HepG2 (cell line): Measurements from ENCODE around the gene CTNND2. TPM values are rescaled to one million over a fixed set of nuclear protein-coding genes. Genes with fewer than 3 reads are reported as not detected.

ENCODE experiments used
- ATAC-seq: fragments of 200-7000 bp; cut with Tn5 transposase; 3 replicates; pipeline ENCODE4 v1.9.1; 2020; ENCODE audit warnings: mild to moderate bottlenecking, moderate library complexity
- BruUV-seq: library from RNA; stranded (reverse); fragments of 400-500 nt; replicated peaks from 2 replicates; lab custom pipeline; 2021; lab: Mats Ljungman, UMichigan
- CTCF ChIA-PET: fragments of 300-600 bp; formaldehyde crosslinking; extraction: SDS; loops from one replicate; lab custom pipeline; 2021; ENCODE audit warnings: low total read pairs, inconsistent platforms, low intra/inter-chr PET ratio; lab: Yijun Ruan, JAX
- POLR2A ChIA-PET: fragments of 350-600 bp; sonication (Branson Sonifier 250); formaldehyde crosslinking; loops from one replicate; lab custom pipeline; 2020; ENCODE audit warnings: antibody characterized with exemption, inconsistent platforms; lab: Yijun Ruan, JAX
- DNase-seq: peaks from one replicate; pipeline ENCODE4 v3.0.0-alpha.2; 2015; ENCODE audit warnings: low spot score
- FAIRE-seq: peaks from 3 replicates; lab custom pipeline; 2011; peaks lifted over from hg19 to GRCh38; lab: Jason Lieb, UNC
- H2AFZ ChIP-seq: one replicate; pipeline ENCODE4 v1.6.1; 2011; ENCODE audit warnings: low read length, inconsistent platforms
- H3K27ac ChIP-seq: fragments of 300-600 bp; 3 replicates; pipeline ENCODE4 v1.8.0; 2011; ENCODE audit warnings: mixed run types, mild to moderate bottlenecking, mixed read lengths, low read length, inconsistent platforms; ENCODE audit not compliant: insufficient read depth; ENCODE audit errors: extremely low read length
- H3K27me3 ChIP-seq, 2 experiments: fragments of 200-600 bp in 1 of 2; 2 replicates in 1 of 2; 3 replicates in 1 of 2; pipeline versions ENCODE4 v1.6.0 to v1.8.0; 2011; ENCODE audit warnings: low read length in 2 of 2, mild to moderate bottlenecking in 2 of 2, moderate library complexity in 2 of 2, inconsistent platforms in 1 of 2; ENCODE audit not compliant: insufficient read depth in 2 of 2, control insufficient read depth in 1 of 2
- H3K36me3 ChIP-seq, 2 experiments: fragments of 200-600 bp in 1 of 2; replicated peaks in 1 of 2; 2 replicates in 1 of 2; 3 replicates in 1 of 2; pipeline versions ENCODE4 v1.5.1 to v1.8.0; 2011; ENCODE audit warnings: low read length in 2 of 2, inconsistent platforms in 1 of 2; ENCODE audit not compliant: insufficient read depth in 2 of 2, control insufficient read depth in 1 of 2
- H3K4me1 ChIP-seq: 2 replicates; pipeline ENCODE4 v1.5.1; 2012; ENCODE audit warnings: low read length, inconsistent platforms; ENCODE audit not compliant: insufficient read depth
- H3K4me2 ChIP-seq: 2 replicates; pipeline ENCODE4 v1.6.0; 2011; ENCODE audit warnings: low read depth, low read length, inconsistent platforms
- H3K4me3 ChIP-seq, 3 experiments: fragments of 200-600 bp in 1 of 3; sonication (generic), shearing (Covaris generic) in 1 of 3; replicated peaks in 1 of 3; 2 replicates each; pipeline ENCODE4 v1.5.1; 2011 to 2016; ENCODE audit warnings: low read length in 3 of 3, inconsistent platforms in 2 of 3, low read depth in 2 of 3, mild to moderate bottlenecking in 2 of 3, control low read depth in 1 of 3, mixed read lengths in 1 of 3; ENCODE audit not compliant: insufficient read depth in 1 of 3
- H3K79me2 ChIP-seq: one replicate; pipeline ENCODE4 v1.6.1; 2011; ENCODE audit warnings: low read length, inconsistent platforms; ENCODE audit not compliant: insufficient read depth
- H3K9ac ChIP-seq: 2 replicates; pipeline ENCODE4 v1.6.0; 2011; ENCODE audit warnings: mild to moderate bottlenecking, low read depth, low read length, inconsistent platforms; ENCODE audit not compliant: insufficient read depth
- H3K9me3 ChIP-seq: 2 replicates; pipeline ENCODE4 v1.5.1; 2012; ENCODE audit warnings: mild to moderate bottlenecking, low read length
- H4K20me1 ChIP-seq: 2 replicates; pipeline ENCODE4 v1.6.0; 2011; ENCODE audit warnings: inconsistent platforms, mild to moderate bottlenecking, low read length, moderate library complexity; ENCODE audit not compliant: insufficient read depth
- FOXO1 ChIP-seq: sonication (generic); formaldehyde crosslinking; IDR thresholded peaks from 2 replicates; pipeline ENCODE4 v1.4.0; 2020; ENCODE audit warnings: missing genetic modification reagents
- GFI1 ChIP-seq: sonication (generic); formaldehyde crosslinking; IDR thresholded peaks from 2 replicates; pipeline ENCODE4 v1.5.0; 2020; ENCODE audit warnings: missing genetic modification reagents, mild to moderate bottlenecking, borderline replicate concordance
- GRHL1 ChIP-seq: sonication (generic); formaldehyde crosslinking; conservative IDR thresholded peaks from 2 replicates; pipeline ENCODE4 v1.8.0; 2022; ENCODE audit warnings: missing genetic modification reagents
- HOMEZ ChIP-seq: IDR thresholded peaks from 2 replicates; pipeline ENCODE4 v1.6.1; 2016; ENCODE audit warnings: low read depth
- SCMH1 ChIP-seq: sonication (generic); formaldehyde crosslinking; IDR thresholded peaks from 2 replicates; pipeline ENCODE4 v1.9.0; 2021; ENCODE audit warnings: missing genetic modification reagents, mild to moderate bottlenecking, borderline replicate concordance
- SOX13 ChIP-seq, 3 experiments: fragments of 450-650 bp in 1 of 3; sonication (generic) in 1 of 3; formaldehyde crosslinking in 1 of 3; IDR thresholded peaks in 2 of 3; conservative IDR thresholded peaks in 1 of 3; 2 replicates each; pipeline versions ENCODE4 v1.5.0 to v1.6.1; 2016 to 2020; ENCODE audit warnings: antibody characterized with exemption in 1 of 3, mild to moderate bottlenecking in 1 of 3, missing compliant biosample characterization in 1 of 3, missing genetic modification reagents in 1 of 3, moderate library complexity in 1 of 3
- ZNF564 ChIP-seq: sonication (generic); formaldehyde crosslinking; IDR thresholded peaks from 2 replicates; pipeline ENCODE4 v1.8.1; 2023; ENCODE audit warnings: mild to moderate bottlenecking, missing genetic modification reagents
- ZSCAN30 ChIP-seq: sonication (generic); formaldehyde crosslinking; IDR thresholded peaks from 2 replicates; pipeline ENCODE4 v1.5.0; 2020; ENCODE audit warnings: mild to moderate bottlenecking, missing genetic modification reagents
- WGBS: methylation state at CpG from one replicate; pipeline ENCODE4 v1.1.6; 2017; ENCODE audit warnings: low lambda C conversion rate; 5-methylcytosine and 5-hydroxymethylcytosine counted together
- in situ Hi-C: cut with HindIII; loops from 2 replicates; pipeline ENCODE4 v1.10.0; 2017; ENCODE audit warnings: low pct_unique_long_range_greater_than_20kb; ENCODE audit not compliant: extremely low pct_ligation_motif_present
- intact Hi-C: fragments of 100-400 bp; cut with micrococcal nuclease; formaldehyde crosslinking; loops from one replicate; pipeline ENCODE4 v1.10.0; 2022; ENCODE audit not compliant: unreplicated experiment
- polyA plus RNA-seq, 8 experiments: library from polyadenylated mRNA; depleted of rRNA in 3 of 8; stranded (reverse) in 7 of 8; unstranded in 1 of 8; fragments of >200 nt; fragmentation: Illumina TruSeq in 4 of 8; extraction: Trizol in 4 of 8; gene quantifications; 2 replicates each; pipeline versions ENCODE4 v1.2.1 to v1.2.3, GENCODE V29; 2011 to 2016; ENCODE audit warnings: low read depth in 4 of 8, missing spikeins in 1 of 8, mixed read lengths in 1 of 8; ENCODE audit not compliant: insufficient read depth in 1 of 8
- total RNA-seq, 5 experiments: library from RNA; depleted of rRNA; stranded (reverse); fragments of >200 nt; fragmentation: Illumina TruSeq; extraction: Trizol; gene quantifications; 2 replicates each; pipeline ENCODE4 v1.2.3, GENCODE V29; 2016; ENCODE audit warnings: low read depth in 1 of 5

CTNND2 gene
- total and polyA plus RNA-seq, 2 of the 13 experiments (the other 11 are each of a cell fraction or from before 2014, with no cell fraction given): not detected

- H2AFZ ChIP-seq: no peak overlapping the region
- FAIRE-seq: no peak
- H3K27ac ChIP-seq: no peak overlapping the region
- H3K79me2 ChIP-seq: no peaks in the 10 kb centered on the region
- no peak overlapping the region for H3K9ac ChIP-seq
- WGBS: 30% methylated on average over 3 of the region's 3 CpGs
- H3K4me2 ChIP-seq: no peak overlapping the region
- ATAC-seq: no peak
- peaks cover 13% of the 10 kb centered on the region; the same call in 1 of the 2 replicates for H3K4me1 ChIP-seq
- intact Hi-C loops: no loop called here
- no peaks in the 10 kb centered on the region for H4K20me1 ChIP-seq
- in situ Hi-C loops: loop anchor here (5.0 to 25.0 kb wide), 2 partner anchors 348 to 743 kb away; no protein-coding TSS in a partner anchor
- DNase-seq: peak; percentile 20
- POLR2A ChIA-PET: no interaction called here
- H3K27me3 ChIP-seq: no peaks in the 10 kb centered on the region
- TF ChIP-seq SOX13 (IDR thresholded peaks at IDR 0.05): no peak
- TF ChIP-seq SOX13 (CRISPR knock-in tag; conservative IDR thresholded peaks at IDR 0.05 in 1 of 2, IDR thresholded peaks at IDR 0.05 in 1 of 2): 0 out of 4 replicates have a peak, but pooled peaks of 1 of the 2 experiments have one; percentile 14
- no peak for TF ChIP-seq HOMEZ (CRISPR knock-in tag)
- TF ChIP-seq GFI1: peak; percentile 70
- no peak overlapping the region for H3K4me3 ChIP-seq
- CTCF ChIA-PET: interaction anchor here (1.3 kb wide), 1 partner anchor 450 kb away, joined by 4 read pairs; no protein-coding TSS in a partner anchor
- H3K9me3 ChIP-seq: no peaks in the 10 kb centered on the region
- H3K36me3 ChIP-seq: no peaks in the 10 kb centered on the region
- no TSS peak for BruUV-seq
Observed at GRCh38 chr5:11269515-11269914, 634.7 kb downstream of the CTNND2 start.

GRCh38 chr5:11268891-11269290 lies 635.4 kb downstream of the CTNND2 start:
- Histone ChIP-seq H3K4me1 (peaks cover 13% of the 10 kb centered on the region; the same call in 1 of the 2 replicates), H3K9ac (no peak overlapping the region), H3K79me2 (no peaks in the 10 kb centered on the region), H3K27me3 (no peaks in the 10 kb centered on the region), H2AFZ (no peak overlapping the region), H4K20me1 (no peaks in the 10 kb centered on the region), H3K9me3 (no peaks in the 10 kb centered on the region), H3K4me2 (no peak overlapping the region), H3K4me3 (no peak overlapping the region), H3K27ac (no peak overlapping the region), H3K36me3 (no peaks in the 10 kb centered on the region)
- DNase-seq: no peak
- 37% methylated on average over 6 of the region's 6 CpGs for WGBS
- in situ Hi-C loops: loop anchor here (5.0 to 25.0 kb wide), 2 partner anchors 348 to 743 kb away; no protein-coding TSS in a partner anchor
- no TSS peak for BruUV-seq
- POLR2A ChIA-PET: no interaction called here
- intact Hi-C loops: no loop called here
- FAIRE-seq: no peak
- CTCF ChIA-PET: interaction anchor here (2.1 kb wide), 1 partner anchor 350 kb away, joined by 12 read pairs; no protein-coding TSS in a partner anchor
- ATAC-seq: no peak
- TF ChIP-seq SCMH1 (CRISPR knock-in tag): no peak
- no peak for TF ChIP-seq FOXO1
- TF ChIP-seq ZSCAN30 (CRISPR knock-in tag): no peak
- no peak for TF ChIP-seq ZNF564 (CRISPR knock-in tag)
- no peak for TF ChIP-seq GRHL1 (CRISPR knock-in tag)
